NCI-H2107 (cell line): ENCODE data around the gene PDCD7.
"Not testable (repeated sequence)": the region's sequence is repeated elsewhere in the genome, so short reads cannot be mapped to it uniquely, and the experiment has no call there.

Experiments
- DNase-seq: peaks from one replicate; lab custom pipeline; 2025; lab: John Stamatoyannopoulos, UW

PDCD7 gene

DNA sequence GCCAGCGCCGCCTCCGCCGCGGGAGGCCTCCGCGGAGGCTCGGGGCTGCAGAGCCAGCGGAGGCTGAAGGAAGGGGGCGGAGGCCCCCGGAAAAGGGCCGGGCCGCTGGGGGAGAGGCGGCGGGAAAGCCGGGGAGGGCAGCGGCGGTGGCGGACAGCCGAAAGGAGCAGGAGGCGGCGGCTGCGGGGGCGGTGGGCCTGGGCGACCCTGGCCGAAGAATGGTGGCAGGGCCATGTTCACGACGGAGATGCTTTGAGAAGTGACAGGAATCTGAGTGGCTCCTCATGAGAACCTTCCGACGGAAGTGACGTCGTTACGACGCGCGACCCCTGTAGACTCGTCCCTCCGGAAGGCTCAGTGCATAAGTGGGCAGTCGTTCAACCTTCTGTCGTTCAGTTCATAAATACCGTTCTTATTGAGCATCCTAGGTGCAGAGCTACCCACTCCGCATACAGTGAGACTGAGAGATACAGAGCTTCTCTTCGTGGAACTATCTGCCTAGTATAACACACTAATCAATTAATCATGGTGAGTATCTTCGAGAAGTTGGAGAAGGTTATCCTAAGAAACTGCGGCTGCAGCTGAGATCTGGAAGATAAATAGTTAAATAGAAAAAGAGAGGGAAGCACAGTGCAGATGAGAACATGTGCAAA, at the start of gene PDCD7:
Gene PDCD7, minus strand, starts transcription at position 261 of the 653 bp plus-strand sequence. Its CDS starts 27 bp downstream, at position 234.
- peak; percentile 24 for DNase-seq

DNA sequence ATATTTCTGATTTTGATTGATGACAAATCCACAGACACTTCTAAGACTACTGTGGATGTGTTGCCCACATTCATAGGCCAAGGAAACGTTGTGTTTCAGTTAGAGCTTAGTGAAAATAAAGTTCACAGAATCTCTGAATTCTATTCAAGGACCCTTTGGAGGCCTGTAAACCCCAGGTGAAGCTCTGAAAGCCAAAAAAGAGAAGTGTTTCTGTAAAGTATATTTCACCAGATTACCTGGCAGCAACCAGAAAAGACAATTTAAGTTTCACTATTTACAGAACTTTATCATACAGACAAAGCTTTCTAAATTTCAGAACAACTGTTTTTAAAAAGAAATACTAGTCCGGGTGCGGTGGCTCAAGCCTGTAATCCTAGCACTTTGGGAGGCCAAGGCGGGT, 48.9 kb upstream of the PDCD7 start:
- no peak for DNase-seq

DNA sequence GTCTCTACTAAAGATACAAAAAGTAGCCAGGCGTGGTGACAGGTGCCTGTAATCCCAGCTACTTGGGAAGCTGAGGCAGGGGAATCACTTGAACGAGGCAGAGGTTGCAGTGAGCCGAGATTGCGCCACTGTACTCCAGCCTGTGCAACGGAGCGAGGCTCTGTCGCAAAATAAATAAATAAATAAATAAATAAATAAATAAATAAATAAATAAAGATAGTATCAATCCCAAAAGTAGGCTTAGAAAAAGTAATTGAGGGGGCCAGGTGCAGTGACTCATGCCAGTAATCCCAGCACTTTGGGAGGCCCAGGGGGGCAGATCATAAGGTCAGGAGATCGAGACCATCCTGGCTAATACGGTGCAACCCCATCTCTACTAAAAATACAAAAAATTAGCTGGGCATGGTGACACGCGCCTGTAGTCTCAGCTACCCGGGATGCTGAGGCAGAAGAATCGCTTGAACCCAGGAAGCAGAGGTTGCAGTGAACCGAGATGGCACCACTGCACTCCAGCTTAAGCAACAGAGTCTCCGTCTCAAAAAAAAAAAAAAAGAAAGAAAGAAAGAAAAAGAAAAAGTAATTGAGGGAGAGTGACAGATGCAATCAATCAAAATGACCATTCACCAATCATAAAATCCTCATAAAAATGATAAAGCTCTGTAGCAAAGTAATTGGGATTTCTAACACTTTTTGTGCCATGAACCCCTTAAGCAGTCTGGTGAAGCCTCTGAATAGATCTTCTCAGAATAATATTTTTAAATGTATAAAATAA, 48.2 kb upstream of the PDCD7 start:
- not testable (repeated sequence) for DNase-seq

- no peak for DNase-seq
These were observed 46.6 kb upstream of the PDCD7 start for GRCh38 chr15:65180167-65180566.

DNA sequence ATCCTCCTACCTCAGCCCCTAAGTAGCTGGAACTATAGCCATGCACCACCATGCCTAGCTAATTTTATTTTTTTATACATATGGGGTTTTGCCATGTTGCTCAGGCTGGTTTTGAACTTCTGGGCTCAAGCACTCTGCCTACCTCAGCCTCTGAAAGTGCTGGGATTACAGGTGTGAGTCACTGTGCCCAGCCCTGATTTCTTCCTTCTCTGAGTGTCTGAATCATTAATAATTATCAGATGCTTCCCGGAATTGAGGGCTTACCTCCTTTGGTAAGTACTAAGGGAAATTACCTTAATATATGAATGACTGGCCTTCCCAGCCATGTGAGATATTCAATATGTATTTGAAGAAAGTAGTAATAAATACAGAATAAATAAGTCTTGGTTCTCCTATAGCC, 44.3 kb upstream of the PDCD7 start:
- no peak for DNase-seq

DNA sequence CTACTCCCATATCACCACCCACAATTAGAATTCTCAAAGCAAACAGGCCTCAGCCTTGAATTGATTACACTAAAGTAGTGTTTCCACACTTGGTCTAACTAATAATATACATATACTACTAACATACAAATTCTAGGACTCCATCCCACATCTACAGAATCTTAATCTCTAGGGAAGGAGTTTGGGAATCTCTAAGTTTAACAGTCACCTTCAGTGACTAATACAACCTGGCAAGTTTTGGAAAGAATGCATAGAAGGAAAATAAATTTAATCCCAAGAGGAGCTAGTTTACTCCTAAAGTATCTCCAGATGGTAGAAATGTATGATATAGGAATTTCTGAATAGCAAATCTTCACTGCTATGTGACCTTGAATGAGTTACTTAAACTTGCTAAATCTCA, 42.4 kb upstream of the PDCD7 start:
- DNase-seq = no peak

- no peak for DNase-seq
These were observed 41.9 kb upstream of the PDCD7 start for GRCh38 chr15:65175511-65175910.

DNA sequence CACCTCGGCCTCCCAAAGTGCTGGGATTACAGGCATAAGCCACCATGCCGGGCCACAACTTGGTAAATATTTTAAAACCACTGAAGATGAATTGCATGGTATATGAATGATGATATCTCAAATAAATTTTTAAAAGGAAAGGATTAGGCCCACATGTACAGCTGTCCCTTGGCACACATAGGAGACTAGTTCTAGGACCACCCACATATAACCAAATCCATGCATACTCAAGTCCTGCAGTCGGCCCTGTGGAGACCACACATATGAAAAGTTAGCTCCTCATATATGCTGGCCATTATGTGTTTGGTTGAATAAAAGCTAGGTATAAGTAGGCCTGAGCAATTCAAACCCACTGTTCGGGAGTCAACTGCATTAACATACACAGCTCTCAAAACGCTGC, 40.9 kb upstream of the PDCD7 start:
- DNase-seq = no peak

DNA sequence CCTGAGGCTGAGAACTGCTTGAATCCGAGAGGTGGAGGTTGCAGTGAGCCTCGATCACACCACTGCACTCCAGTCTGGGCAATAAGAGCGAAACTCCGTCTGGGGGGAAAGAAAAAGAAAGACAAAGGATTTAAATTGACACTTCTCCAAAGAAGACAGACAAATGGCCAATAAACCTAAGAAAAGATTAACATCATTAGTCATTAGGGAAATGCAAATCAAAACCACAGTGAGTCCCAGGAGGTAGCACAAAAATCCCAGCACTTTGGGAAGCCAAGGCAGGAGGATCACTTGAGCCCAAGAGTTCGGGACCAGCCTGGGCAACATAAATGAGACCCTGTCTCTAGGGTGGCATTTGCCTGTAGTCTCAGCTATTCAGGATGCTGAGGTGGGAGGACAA, 38.9 kb upstream of the PDCD7 start:
- no peak for DNase-seq

- no peak for DNase-seq
These were observed 37.8 kb upstream of the PDCD7 start for GRCh38 chr15:65171428-65171827.

DNA sequence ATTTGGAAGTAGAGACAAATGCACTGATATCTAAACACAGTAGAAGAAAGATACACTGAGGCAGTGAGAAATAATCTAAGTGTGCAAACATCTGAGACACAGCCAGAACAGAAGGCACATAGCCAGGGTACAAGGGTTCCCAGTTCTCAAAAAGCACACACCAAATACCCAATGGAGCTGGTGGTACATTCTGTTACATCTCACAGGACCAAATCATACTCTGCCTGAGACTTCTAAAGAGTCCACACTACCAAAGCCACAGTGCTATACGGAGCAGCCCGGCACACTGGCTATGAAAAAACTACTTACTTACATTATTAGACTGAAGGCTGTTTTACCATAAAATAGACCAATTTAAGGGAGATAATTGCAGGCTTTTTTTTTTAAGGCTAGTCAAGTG, 32.3 kb upstream of the PDCD7 start:
- DNase-seq = no peak

DNA sequence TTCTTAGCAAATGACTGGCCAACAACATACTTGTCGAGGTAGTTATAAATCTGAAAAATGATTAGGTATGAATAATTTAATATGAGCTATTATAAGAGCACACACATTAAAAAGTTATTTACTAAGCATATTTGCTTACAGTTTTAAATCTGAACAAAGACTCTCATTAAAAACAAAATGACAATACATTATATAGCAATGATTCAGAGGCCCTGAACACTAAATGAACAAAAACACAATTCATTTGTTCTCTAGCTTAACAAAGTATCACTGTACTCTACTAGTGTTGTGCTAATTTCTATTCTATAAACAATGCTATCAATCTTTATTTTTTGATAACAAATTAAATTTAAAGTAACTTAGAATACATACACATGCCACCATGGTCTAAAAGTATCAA, 30.5 kb upstream of the PDCD7 start:
- DNase-seq = no peak

DNA sequence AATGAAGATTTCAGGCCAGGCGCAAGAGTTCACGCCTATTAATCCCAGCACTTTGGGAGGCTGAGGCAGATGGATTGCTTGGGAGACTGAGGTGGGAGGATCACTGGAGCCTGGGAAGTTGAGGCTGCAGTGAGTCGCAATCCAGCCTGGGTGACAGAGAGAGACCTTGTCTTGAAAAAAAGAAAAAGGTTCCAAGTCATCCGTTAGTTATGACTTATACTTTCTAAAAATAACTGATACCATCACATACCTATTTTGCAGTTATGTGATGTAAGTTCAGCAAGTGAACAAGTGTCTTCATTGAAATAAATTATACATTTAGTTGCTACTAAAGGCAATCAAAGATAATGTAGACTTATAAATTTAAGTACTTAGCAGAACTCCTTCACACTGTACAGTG, 29.4 kb upstream of the PDCD7 start:
- DNase-seq = no peak

- no peak for DNase-seq
These were observed 23.1 kb upstream of the PDCD7 start for GRCh38 chr15:65156692-65157091.

- DNase-seq = no peak
These were observed 21.1 kb upstream of the PDCD7 start for GRCh38 chr15:65154720-65155119.

- DNase-seq = no peak
These were observed 14.3 kb upstream of the PDCD7 start for GRCh38 chr15:65147902-65148301.

GRCh38 chr15:65146438-65146837, 12.8 kb upstream of the PDCD7 start:
- DNase-seq = no peak

DNA sequence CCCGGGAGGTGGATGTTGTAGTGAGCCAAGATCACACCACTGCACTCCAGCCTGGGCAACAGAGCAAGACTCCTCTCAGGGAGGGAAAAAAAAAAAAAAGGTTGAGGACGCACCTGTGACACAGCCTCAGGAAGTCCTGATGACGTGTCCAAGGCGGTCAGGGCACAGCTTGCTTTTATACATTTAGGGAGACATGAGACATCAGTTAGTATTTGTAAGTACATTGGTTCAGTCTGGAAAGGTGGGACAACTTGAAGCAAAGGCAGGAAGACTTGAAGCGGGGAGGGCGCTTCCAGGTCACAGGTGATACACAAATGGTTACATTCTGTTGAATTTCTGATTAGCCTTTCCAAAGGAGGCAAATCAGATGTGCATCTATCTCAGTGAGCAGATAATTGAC, 5.0 kb upstream of the PDCD7 start:
- DNase-seq = not testable (repeated sequence)

DNA sequence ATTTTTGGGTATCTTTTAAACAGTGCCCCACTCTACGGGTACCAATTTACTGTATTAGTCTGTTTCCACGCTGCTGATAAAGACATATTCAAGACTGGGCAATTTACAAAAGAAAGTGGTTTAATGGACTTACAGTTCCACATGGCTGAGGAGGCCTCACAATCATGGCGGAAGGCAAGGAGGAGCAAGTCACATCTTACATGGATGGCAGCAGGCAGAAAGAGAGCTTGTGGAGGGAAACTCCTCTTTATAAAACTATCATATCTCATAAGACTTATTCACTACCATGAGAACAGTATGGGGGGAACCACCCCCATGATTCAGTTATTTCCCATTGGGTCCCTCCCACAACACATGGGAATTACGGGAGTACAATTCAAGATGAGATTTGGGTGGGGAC, 4.3 kb upstream of the PDCD7 start:
- DNase-seq = not testable (repeated sequence)

DNA sequence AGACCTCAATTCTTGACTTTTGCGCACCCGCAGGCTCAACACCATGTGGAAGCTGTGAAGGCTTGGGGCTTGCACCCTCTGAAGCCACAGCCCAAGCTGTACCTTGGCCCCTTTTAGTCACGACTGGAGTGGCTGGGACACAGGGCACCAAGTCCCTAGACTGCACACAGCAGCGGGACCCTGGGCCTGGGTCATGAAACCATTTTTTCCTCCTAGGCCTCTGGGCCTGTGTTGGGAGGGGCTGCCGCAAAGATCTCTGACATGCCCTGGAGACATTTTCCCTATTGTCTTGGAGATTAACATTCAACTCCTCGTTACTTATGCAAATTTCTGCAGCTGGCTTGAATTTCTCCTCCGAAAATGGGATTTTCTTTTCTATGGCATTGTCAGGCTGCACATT, 3.5 kb upstream of the PDCD7 start:
- not testable (repeated sequence) for DNase-seq

- DNase-seq = no peak
These were observed 930 bp upstream of the PDCD7 start for GRCh38 chr15:65134538-65134937.

GRCh38 chr15:65132878-65133547, 595 bp downstream of the PDCD7 start:
- no peak for DNase-seq

- DNase-seq = no peak
These were observed 2.7 kb downstream of the PDCD7 start for GRCh38 chr15:65130941-65131340.
